Inflammatory macrophage treated with lipopolysaccharide for 4 hours (primary cell): ENCODE results near the gene PDGFC.
A peak's percentile ranks its signal among the peaks of the same experiment; 100 is the strongest.

Experiments
- DNase-seq: peaks from one replicate; pipeline ENCODE4 v3.0.0-alpha.2; 2020

The PDGFC gene, protein sequence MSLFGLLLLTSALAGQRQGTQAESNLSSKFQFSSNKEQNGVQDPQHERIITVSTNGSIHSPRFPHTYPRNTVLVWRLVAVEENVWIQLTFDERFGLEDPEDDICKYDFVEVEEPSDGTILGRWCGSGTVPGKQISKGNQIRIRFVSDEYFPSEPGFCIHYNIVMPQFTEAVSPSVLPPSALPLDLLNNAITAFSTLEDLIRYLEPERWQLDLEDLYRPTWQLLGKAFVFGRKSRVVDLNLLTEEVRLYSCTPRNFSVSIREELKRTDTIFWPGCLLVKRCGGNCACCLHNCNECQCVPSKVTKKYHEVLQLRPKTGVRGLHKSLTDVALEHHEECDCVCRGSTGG

GRCh38 chr4:156971676-156972378 is at the start of gene PDGFC:
Gene PDGFC, minus strand, starts transcription at chr4:156971799. Its CDS starts 896 bp downstream, at chr4:156970903.
- DNase-seq = peak; percentile 55

GRCh38 chr4:157020882-157021281 is 49.3 kb upstream of the PDGFC start:
- no peak for DNase-seq

DNA sequence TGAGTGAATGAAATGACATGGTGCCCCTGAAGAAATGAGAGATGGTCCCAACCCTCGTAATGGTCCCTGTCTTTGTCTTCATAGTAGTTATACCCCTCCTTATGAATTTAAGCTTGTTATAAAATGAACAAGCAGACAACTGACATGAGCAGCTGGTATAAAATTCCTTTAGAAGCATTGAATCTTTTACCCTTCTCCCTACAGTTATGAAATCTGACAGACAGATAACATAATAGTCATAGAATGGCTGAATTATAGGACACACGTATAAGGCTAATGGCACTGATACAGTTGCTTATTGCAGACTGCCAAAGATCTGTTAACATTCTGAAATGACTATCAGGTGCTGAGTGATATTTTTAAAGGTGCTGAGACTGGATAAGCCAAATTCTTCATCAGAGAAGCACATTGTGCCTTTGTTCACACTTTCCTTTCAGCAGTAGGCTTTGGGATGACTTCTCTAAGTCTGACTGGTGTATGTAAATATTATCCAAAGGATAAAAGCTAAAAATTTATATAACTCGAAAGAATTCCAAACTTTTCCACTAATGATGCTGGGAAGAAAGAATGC is 47.4 kb upstream of the PDGFC start:
- DNase-seq = no peak

DNA sequence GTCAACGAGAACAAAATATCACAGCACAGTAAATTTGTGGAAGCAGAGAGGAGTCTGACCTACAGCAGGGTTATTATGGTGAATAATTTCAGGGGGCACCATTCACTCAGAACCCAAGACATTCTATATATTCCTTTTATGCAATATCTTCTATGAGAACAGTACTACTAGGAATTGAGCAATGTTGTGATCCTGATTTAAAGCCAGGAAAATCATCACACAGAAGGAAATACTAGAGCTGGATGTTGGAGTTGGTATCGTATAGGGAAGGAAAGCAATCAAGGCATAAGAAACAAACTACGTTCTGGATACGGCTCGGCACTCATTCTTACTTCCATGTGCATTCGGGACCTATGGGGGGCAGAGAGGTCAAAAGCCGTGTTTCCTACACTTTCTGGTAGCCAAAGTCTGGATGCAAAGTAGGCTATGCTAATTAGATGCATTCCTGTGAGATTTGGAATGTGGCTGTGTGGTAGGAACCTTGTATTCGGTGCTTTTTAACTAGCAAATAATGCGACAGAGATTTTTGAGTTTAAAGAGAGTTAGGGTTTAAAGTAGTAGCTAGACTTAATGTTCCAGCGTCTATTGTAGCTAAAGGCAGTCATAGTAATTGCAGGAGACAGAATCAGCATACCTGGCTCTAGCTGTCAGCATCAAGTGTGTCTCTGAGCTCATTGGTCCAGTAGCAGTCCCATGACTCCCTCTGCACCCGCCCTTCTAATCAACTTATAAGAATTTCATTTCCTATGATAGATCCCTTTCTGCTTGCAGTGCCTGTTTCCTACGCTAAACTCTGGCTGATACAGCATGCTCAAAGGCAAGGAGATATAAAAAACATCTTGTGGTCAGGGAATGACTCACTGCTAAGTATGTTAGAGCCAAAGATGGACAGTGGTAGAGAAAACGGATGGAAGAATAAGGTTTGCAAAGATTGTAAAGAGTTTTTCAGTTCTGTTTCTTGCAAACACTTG is 43.3 kb upstream of the PDGFC start:
- DNase-seq = no peak

- no peak for DNase-seq
These were observed 42.1 kb upstream of the PDGFC start for GRCh38 chr4:157013656-157014055.

GRCh38 chr4:157012781-157013180 is 41.2 kb upstream of the PDGFC start:
- DNase-seq = no peak

DNA sequence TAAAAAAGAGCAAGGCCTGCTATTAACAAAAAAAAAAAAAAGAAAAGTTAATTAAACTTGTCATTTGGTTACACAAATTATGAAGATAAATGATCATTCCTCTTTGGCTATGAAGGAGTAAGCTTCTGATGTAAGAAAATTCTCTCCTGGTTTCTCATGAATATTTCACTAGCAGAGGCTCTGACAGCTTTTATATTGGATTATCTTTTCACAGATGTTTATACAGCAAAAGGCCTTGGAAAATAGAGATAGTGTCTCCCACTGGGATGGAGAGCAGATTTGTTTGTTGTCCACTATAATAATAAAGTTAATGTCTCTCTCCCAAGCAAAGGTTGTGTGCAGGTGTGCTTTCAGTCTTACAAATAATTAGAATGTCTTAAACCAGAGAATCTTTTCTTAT is 40.7 kb upstream of the PDGFC start:
- no peak for DNase-seq

GRCh38 chr4:157010630-157011029 is 39.0 kb upstream of the PDGFC start:
- no peak for DNase-seq

DNA sequence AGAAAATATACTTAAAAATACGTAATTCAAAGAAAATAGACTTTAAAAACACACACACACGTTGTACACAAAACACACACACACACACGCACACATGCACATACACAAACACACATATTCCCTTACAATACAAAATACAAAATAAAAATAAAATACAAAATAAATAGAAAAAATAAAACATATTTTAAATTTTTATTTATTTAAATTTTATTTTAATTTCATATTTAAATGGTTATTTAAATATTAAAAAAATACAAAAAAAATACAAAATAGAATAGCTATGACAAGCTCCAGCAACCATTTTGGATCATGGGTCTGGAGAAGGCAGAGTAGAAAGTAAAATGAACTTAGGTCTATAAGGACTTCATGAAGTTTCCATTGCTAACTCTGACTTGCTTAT is 34.2 kb upstream of the PDGFC start:
- DNase-seq = no peak

DNA sequence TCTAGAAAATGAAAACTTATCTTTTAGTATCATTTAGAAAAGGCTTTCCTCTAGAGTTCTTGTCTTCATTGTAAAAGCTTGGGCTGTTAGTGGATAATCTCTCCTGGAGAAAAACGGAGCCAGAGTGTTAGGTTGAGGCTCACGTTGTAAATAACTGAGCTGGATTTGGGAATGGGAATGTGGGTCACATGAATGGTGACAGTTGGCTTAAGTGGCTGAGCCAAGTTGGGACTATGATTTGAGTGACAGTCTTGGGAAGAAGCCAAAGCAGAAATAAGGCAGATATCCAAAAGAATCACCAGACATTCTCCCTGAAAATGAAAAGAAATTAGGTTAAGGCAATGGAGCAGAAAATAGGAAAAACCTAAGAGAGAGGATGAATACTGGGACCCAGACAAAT is 33.6 kb upstream of the PDGFC start:
- DNase-seq = no peak

DNA sequence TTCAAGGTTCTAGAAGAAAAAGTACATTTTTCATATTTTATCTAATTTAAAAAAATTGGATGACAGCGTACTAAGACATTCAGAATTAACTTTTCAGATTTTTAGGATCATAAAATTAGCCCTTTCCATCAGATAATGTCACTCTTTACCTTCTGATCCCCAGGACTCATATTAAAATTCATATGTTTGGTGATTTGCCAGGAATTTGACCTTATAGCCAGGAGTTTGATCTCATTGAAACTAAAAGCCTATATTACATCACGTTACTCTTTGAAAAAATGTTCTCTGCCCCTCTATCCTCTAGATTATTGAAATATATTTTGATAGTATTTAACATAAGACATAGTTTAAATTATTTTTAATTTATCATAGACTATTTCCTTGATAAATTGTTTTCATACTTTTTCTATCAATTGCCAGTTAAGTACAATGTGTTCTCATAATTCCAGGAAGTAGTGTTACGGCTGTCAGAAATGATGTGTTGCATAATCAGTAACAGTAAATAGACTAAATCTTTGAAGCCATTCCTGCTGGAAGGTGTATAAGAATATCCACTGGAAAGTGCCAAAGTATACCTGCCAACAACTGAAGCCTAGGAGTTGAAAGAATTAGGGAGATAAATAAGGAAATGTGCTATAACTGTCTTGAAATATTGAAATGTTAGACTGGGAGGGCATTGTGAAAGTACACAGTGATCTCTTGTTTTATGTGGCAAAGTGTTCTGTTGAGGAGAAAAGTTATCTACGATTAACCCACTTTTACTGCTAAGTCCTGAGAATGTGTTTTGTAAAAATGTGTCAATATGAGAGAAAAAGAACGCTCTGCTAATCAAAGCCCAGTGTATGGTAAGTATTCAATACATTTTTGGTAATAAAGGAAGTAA is 32.9 kb upstream of the PDGFC start:
- DNase-seq = peak; percentile 11

DNA sequence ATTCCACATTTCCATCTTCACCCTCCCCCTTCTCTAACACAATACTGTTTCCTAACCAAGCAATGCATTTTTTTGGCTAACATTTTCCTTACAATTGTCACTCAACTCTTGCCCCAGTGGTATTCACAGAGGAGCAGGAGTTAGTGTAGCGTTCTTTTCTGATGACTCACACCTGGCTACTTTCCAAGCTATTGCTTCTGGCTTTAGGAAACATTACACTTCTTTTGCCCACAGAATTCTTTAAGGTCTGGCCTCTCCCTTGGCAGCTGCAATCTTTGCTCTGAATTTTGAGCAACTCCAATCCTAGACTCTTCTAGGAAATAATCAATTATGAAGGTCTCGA is 27.5 kb upstream of the PDGFC start:
- peak; percentile 19 for DNase-seq

DNA sequence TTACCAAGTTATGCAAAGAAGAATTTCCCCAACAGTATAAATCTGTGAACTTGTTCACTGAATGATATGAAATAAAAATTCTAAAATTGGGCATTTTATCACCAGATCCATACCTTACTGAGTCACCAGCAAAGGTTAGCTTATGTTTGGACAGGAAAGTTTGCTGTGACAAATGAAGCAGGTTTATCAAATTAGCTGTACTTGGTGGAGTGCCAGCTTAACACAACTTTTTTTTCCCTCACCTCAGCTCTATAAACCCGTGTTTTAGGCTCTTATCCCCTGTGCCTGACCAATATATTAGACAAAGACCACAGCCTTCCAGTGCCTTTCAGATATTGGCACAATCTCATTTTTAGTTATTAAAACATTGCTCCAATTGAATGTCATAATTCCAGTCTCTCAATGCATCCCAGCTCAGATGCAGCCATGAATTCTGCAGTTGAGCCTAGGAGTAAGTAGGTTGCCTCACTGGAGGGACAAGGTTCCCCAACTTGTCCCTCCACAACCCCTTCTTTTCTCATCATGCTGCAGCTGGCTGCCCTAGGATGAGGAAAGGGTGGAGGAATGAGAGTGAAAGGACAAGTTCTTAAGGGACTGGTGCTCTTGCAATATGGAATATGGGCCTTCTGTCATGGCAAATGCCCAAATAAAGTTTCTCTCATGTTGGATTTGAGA is 27.0 kb upstream of the PDGFC start:
- DNase-seq = no peak

DNA sequence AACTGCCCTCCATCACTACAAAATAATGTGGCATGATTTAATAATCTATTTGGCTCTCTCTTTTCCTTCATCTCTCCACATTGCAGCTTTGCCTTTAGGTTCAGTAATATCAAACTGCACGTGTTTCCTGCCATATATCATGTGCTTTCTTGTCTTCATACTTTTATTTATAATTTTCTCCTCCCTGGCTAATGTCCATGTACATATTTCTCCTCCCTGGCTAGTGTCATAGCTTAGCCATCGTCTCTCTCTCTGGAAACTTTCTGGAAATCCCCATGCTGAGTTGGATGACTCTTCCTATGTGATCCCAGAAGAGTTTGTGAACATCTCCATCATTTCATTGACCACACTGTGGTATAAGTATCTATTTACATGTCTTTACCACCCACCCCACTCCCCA is 21.3 kb upstream of the PDGFC start:
- peak; percentile 2 for DNase-seq

DNA sequence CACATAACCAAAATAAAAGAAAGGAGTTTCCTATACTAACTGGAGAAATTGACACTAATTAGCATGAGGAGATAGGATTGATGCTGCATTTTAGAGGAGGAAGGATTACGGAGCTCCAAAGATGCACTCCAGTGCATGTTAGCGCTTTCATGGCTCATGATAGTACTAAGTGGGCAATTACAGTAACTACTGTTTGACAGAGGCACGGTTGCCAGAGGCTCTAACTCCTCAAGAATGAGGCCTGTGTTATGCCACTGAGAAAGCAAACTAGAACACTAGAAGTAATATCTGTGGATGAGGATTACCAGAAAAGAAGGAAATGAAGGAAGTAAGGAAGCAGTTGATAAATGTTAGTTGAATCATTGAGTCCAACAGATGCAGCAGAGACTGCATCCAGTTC is 19.6 kb upstream of the PDGFC start:
- DNase-seq = no peak

DNA sequence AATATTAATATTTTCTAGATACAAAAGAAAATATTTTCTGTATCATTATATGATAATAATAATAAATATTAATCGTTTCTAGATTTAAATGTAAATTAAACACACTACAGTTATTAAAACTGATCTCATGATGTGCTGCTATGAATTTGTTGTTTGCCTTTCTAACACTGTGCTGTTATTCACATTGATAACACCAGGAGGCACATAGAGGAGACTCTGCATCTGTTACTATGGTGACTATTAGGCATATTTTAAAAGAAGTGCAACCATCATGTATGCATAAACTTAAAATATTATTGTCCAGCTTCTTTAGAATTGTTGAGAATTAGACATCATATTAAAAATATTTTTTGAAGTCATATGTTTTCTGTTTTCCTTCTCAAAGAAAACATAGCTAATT is 11.8 kb upstream of the PDGFC start:
- no peak for DNase-seq

GRCh38 chr4:156981262-156981769 is 9.7 kb upstream of the PDGFC start:
- no peak for DNase-seq

DNA sequence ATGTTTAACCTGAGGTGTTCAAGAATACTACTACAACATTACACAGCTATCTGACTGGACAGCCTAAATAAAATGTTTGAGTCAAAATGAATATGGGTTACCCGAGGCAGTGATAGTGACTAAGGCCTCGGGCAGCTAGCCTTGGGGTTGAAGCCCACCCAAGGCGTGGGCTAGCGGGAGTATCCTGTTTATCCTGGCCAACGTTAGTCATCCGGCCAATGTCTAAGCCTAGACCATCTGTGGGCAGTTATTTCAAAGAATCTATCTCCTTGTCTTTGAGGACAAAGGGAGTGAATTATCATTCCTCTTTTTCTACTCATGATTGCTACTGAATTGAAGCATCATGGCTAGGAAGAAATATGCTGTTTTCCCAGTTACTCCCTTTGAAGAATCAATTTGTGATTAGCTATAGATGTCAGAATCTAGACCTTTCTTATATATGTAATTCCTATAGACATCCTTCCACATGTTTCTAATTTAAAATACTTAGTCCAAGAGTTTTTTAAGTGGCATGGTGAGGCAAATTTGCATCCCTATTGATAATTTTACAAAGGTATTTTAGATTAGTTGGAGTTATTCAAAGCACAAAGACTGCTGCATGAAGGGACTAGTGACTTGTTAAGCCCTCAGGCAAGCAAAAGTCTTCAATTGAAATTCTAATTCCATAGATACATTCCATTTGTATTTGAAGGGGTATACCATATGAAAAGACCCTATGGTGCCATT is 6.0 kb upstream of the PDGFC start:
- no peak for DNase-seq

- no peak for DNase-seq
These were observed 4.5 kb upstream of the PDGFC start for GRCh38 chr4:156976147-156976546.

DNA sequence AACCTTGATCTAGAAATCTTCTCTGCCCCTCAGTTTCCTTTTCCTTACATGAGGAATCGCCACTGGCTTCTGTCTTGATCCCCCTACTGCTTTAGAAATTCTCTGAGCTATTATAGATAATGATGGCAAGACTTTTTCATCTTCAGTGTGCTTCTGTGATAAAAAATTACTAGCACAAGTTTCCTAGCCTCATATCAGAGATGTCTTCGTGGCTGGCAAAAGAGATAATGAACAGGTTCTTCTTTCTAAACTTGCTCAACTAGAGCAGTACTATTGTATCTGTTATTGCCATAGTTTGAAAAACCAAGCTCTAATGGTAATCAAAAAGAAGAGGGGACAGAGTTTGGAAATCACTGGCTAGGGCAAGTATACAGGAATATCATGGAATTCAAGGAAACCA is 4.1 kb upstream of the PDGFC start:
- DNase-seq = no peak

DNA sequence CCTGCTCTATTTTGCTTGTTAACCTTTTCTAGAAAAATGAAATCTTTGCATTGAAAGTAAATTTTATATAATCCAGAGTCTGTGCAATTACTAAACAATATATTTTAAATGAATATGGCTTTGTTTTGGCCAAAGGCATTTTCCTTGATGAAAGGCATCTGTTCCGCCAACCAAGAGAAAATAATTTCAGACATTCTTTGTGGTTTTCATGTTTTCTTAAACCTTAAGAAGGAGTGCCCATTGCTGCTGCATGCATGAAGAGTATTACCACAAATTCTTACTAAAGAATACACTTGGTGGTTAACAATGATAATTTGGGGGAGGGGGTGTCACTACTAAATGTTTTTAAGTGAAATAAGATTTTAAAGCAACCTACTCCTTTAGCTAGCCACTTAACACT is 2.7 kb upstream of the PDGFC start:
- DNase-seq = no peak
